Measurements from ENCODE around the gene SESTD1. TPM values are rescaled to one million over a fixed set of nuclear protein-coding genes. Genes with fewer than 3 reads are reported as not detected.

SESTD1 gene
- total and polyA plus RNA-seq, 9 of the 15 experiments (the other 6 are each of a cell fraction or from before 2014, with no cell fraction given) = 0.32 to 5.6 (median 2.1) TPM

DNA sequence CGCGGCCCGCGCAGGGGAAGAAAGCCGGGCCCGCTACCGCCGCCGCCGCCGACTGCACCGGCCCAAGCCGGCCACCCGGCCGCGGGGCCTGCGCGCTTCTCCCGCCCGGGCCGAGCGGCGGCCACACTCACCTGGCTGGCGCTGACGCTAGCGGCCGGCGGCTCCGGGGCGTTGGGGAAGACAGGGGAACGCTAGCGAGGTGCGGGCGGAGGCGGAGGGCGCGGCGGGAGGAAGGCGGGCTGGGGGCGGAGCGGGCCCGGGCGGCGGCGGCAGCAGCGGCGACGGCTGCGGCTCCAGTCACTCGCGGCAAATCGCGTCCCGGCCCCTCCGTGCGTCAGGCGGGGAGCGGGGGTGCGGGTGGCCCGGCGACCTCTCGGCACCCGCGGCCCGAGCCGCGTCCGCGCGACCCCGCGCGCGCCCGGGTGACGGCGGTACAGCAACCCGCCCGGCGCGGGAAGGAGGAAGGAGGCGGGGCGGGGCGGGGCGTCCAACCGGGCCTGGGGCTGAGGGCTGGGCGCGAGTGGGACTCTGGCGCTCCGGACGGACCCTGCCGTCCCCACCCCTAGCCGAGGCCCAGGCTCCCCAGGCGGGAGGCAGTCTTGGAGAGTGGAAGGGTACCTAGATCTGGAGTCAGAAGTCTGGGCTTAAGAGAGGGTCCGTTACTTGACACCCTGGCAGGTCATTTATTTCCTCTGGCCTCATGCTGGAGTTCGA, at the start of gene SESTD1 (continued):
- TF ChIP-seq NFXL1 (CRISPR knock-in tag; IDR thresholded peaks at IDR 0.05) (no peak), TCF3 (CRISPR knock-in tag; IDR thresholded peaks at IDR 0.05) (no peak), ZNF696 (CRISPR knock-in tag; conservative IDR thresholded peaks at IDR 0.05) (no peak), NBN (IDR thresholded peaks at IDR 0.05; ENCODE audit: low read depth) (no peak), ZC3H8 (IDR thresholded peaks at IDR 0.05) (no peak), E2F3 (CRISPR knock-in tag; IDR thresholded peaks at IDR 0.05) (peak; percentile 66), BDP1 (IDR thresholded peaks at IDR 0.05; ENCODE audit: insufficient read depth, insufficient read length) (no peak), NCOA2 (IDR thresholded peaks at IDR 0.05; ENCODE audit: partially characterized antibody in 2 of 2) (no peak), KLF16 (IDR thresholded peaks at IDR 0.05) (no peak), MTF1 (CRISPR knock-in tag; IDR thresholded peaks at IDR 0.05; ENCODE audit: borderline replicate concordance) (no peak), NCOR1 (IDR thresholded peaks at IDR 0.05) (no peak), CHD2 (IDR thresholded peaks at IDR 0.05; ENCODE audit: low read depth, low read length) (no peak), PHF8 (IDR thresholded peaks at IDR 0.05; ENCODE audit: borderline replicate concordance, low read length) (peak; percentile 23; the same call in 1 of the 2 replicates), PTRF (tag; IDR thresholded peaks at IDR 0.05) (no peak), TEAD1 (CRISPR knock-in tag; IDR thresholded peaks at IDR 0.05) (no peak), POLR2B (IDR thresholded peaks at IDR 0.05; ENCODE audit: low read depth, partially characterized antibody) (no peak), ZNF197 (CRISPR knock-in tag; IDR thresholded peaks at IDR 0.05; ENCODE audit: low read depth) (no peak), ZBTB7A (IDR thresholded peaks at IDR 0.05; ENCODE audit: borderline replicate concordance, control insufficient read depth, low read depth, low read length) (no peak; the same call in 1 of the 2 replicates), LEF1 (IDR thresholded peaks at IDR 0.05) (no peak), THAP7 (CRISPR knock-in tag; IDR thresholded peaks at IDR 0.05) (no peak), GTF2A2 (tag; IDR thresholded peaks at IDR 0.05) (no peak), ZKSCAN1 (IDR thresholded peaks at IDR 0.05; ENCODE audit: low read depth, low read length) (no peak)
- TF ChIP-seq, protein P1, sequence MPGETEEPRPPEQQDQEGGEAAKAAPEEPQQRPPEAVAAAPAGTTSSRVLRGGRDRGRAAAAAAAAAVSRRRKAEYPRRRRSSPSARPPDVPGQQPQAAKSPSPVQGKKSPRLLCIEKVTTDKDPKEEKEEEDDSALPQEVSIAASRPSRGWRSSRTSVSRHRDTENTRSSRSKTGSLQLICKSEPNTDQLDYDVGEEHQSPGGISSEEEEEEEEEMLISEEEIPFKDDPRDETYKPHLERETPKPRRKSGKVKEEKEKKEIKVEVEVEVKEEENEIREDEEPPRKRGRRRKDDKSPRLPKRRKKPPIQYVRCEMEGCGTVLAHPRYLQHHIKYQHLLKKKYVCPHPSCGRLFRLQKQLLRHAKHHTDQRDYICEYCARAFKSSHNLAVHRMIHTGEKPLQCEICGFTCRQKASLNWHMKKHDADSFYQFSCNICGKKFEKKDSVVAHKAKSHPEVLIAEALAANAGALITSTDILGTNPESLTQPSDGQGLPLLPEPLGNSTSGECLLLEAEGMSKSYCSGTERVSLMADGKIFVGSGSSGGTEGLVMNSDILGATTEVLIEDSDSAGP (CRISPR knock-in tag; IDR thresholded peaks at IDR 0.05) = no peak
- TF ChIP-seq, protein P2, sequence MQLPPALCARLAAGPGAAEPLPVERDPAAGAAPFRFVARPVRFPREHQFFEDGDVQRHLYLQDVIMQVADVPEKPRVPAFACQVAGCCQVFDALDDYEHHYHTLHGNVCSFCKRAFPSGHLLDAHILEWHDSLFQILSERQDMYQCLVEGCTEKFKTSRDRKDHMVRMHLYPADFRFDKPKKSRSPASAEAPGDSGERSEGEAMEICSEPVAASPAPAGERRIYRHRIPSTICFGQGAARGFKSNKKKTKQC (CRISPR knock-in tag; IDR thresholded peaks at IDR 0.05) = no peak
- TF ChIP-seq, protein P3, sequence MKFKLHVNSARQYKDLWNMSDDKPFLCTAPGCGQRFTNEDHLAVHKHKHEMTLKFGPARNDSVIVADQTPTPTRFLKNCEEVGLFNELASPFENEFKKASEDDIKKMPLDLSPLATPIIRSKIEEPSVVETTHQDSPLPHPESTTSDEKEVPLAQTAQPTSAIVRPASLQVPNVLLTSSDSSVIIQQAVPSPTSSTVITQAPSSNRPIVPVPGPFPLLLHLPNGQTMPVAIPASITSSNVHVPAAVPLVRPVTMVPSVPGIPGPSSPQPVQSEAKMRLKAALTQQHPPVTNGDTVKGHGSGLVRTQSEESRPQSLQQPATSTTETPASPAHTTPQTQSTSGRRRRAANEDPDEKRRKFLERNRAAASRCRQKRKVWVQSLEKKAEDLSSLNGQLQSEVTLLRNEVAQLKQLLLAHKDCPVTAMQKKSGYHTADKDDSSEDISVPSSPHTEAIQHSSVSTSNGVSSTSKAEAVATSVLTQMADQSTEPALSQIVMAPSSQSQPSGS (CRISPR knock-in tag; IDR thresholded peaks at IDR 0.05) = no peak
- TF ChIP-seq, protein P4, sequence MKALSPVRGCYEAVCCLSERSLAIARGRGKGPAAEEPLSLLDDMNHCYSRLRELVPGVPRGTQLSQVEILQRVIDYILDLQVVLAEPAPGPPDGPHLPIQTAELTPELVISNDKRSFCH (CRISPR knock-in tag; IDR thresholded peaks at IDR 0.05) = no peak
- TF ChIP-seq, protein P4 (tag; IDR thresholded peaks at IDR 0.05) = no peak

Data from K562 (cell line).